Left renal pelvis (tissue), 4 donors: Measurements from ENCODE around the gene LMO3. TPM values are rescaled to one million over a fixed set of nuclear protein-coding genes. Genes with fewer than 3 reads are reported as not detected.

Source experiments
- DNase-seq, 4 donors: peaks; one replicate each; pipeline ENCODE4 v3.0.0-alpha.2; 2013; ENCODE audit warnings: low read depth in 4 of 4, low spot score in 3 of 4
- polyA plus RNA-seq, 4 donors: library from polyadenylated mRNA; unstranded; fragments of 120-200 nt; gene quantifications; one replicate each; pipeline ENCODE4 v1.2.1, GENCODE V29; 2013; ENCODE audit not compliant: insufficient read length in 4 of 4

Gene LMO3
- polyA plus RNA-seq, 4 donors, result 2.3 to 6.5 (median 3.8) TPM

DNA sequence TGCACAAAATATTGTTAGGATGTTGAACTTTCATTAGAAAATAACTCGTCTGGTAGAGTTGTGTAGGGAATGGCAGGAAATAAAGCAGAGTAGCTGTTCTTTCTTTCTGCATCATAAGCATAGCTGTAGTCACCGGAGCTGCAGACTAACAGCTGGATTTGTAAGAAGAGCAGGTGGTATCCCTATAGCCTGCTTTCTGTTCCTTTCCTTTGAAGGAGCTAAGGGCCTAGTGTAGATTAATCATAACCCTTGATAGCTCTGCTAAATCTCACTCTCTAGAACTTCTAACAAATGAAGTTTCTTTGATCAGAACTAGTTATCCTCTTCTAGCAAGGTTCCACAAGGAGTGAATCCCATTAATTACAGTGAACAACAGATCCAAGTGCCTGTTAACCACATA is 3.5 kb downstream of the LMO3 start:
- no peak for DNase-seq

- DNase-seq, result no peak
These were observed 5.4 kb downstream of the LMO3 start for GRCh38 chr12:16600525-16600924.

DNA sequence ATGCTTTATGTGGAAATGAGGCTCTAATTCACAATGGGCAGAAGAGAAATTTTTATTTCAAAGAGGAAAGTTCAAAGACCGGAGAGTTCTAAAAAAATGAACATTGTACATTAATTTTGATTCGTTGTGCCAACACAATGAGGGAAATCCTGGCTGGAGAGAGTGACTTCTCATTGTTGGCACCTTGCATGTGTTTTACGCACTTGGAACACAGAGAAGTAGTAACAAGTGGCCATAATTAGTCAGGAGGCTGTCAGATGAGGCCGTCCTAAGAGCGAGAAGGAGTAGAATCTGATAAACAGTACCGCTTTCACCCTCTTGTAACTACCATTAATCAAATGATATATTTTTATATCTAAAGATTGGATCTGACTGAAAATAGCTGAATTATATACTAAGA is 6.9 kb downstream of the LMO3 start:
- DNase-seq, result no peak

GRCh38 chr12:16594797-16595196 is 11.2 kb downstream of the LMO3 start:
- DNase-seq, result no peak

GRCh38 chr12:16593546-16593945 is 12.4 kb downstream of the LMO3 start:
- no peak for DNase-seq

- DNase-seq, result no peak
These were observed 15.3 kb downstream of the LMO3 start for GRCh38 chr12:16590645-16591044.

DNA sequence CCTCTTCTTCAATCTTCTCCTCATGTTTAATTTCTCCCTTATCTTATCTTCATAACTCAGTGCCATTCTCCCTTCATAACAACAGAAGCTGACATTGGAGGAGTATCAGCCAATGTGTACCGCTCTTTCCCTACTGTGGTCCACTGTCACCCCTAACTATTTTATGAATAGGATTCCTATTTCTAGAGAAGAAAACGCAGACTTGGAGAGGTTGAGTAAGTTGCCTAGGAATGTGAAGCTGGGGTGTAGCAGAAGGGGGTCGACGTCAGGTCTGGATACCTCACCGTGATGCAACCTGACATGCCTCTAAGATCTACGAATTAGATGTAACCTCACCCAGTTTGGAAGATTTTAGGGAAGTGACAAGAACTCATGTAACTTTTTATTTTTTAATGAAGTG is 17.1 kb downstream of the LMO3 start:
- DNase-seq, result no peak

DNA sequence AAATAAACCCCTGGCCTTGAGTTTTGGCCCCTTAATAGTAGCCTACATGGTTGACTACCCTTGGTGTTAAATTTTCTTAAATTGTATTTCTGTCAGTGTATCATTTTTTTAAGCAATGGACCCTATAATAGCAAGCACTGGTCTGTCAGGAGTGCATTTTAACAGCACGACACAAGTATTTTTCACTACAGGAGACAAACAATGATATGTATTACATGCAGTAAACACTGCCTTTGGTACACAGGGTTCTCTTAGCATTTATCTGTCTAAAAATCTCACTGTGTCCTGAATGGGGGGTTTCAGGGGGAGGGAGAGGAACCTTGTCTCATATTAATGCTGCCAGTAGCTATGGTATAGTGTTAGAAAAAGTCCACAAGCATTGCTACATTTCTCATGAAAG is 18.4 kb downstream of the LMO3 start:
- DNase-seq, result no peak

GRCh38 chr12:16587110-16587453 is 18.9 kb downstream of the LMO3 start:
- DNase-seq, result no peak

DNA sequence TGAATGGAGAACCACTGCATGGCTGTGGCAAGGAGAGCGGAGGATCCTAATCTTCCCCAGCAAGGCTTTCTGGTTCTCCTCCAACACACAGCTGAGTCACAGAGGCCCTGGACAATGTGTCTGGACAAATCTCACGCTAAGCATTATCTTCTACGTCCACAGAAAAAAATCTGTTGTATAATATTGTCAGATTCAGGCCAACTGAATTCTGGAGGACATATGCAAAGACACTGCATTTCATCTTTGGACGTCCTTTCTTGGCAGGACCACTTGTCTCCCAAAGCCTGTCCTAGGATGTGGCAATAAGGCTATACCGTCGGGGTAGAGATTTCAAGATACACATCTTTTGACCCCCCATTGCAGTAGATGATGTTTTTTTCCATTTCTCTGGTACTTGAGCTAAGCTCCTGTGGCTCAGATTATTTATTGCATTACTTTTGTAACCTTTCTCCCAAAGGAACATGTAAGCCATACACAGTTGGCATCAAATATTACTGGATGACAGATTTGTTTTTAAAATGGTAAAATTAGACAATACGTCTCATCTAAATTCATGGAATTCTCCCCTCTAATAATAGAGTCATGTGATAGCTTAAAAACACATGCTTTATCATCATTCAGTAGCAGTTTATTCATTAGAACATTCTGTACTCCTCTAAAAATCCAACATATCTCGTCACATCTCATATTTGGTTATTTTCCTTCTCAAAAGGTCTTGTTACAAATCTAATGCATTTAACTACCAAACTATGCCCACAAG is 19.4 kb downstream of the LMO3 start:
- DNase-seq, result no peak

DNA sequence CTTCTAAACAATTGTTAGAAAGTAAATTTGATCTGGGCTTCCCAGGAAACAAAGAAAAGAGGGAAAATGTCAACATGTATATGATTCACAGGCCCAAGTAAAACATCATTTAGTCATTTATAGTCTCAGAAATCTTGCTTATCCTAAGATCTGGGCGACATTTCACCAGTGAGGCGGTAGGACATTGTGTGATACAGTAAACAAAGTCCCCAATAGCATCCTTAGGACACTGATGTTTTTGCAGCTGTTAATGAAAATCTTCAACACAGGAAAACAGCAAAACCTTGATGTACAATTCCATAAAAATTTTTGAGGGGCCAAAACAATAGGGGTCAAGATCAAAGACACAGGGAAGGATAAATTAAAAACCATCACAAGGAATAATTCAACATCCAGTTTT is 20.2 kb downstream of the LMO3 start:
- no peak for DNase-seq

- DNase-seq, result no peak
These were observed 21.8 kb downstream of the LMO3 start for GRCh38 chr12:16583969-16584745.

GRCh38 chr12:16581416-16581815 is 24.5 kb downstream of the LMO3 start:
- DNase-seq, result no peak

GRCh38 chr12:16579041-16579440 is 26.9 kb downstream of the LMO3 start:
- no peak for DNase-seq

- peak in 1 of 4 donors; percentile 15 for DNase-seq
These were observed 32.4 kb downstream of the LMO3 start for GRCh38 chr12:16573398-16574077.

GRCh38 chr12:16568873-16569272 is 37.1 kb downstream of the LMO3 start:
- no peak for DNase-seq

DNA sequence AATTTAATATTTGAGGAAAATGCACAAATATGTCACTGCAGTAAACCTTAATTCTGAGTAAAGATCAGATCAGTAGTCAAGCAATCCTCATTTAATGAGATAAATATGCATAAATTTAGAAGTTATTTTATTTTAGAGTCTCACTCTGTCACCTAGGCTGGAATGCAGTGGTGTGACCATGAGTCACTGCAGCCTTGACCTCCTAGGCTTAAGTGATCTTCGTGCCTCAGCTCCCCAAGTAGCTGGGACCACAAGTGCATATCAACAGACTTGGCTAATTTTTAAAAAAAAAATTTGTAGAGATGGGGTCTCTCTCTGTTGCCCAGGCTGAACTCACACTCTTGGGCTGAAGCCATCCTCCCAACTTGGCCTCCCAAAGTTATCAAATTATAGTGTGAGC is 41.3 kb downstream of the LMO3 start:
- DNase-seq, result no peak

- DNase-seq, result no peak
These were observed 42.5 kb downstream of the LMO3 start for GRCh38 chr12:16563504-16563903.

GRCh38 chr12:16562921-16563320 is 43.0 kb downstream of the LMO3 start:
- no peak for DNase-seq

DNA sequence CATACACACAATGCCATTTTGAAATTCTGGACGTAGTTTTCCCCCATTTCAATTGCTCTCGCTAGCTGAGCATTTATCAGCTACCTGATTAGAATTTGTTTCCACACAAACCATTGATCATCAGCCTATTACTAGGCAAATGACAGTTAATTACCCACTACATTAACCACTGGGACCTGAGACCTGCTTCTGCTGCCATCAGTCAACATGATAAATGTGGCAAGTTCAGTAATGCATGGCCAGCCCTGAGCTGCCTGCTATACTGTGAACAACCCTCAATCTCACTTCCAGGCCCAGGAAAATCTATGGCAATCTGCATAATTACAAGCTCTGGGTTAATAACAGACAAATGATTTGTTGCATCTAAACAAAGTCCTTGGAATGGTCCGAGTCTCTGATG is 43.5 kb downstream of the LMO3 start:
- peak in 1 of 4 donors; percentile 12 for DNase-seq

DNA sequence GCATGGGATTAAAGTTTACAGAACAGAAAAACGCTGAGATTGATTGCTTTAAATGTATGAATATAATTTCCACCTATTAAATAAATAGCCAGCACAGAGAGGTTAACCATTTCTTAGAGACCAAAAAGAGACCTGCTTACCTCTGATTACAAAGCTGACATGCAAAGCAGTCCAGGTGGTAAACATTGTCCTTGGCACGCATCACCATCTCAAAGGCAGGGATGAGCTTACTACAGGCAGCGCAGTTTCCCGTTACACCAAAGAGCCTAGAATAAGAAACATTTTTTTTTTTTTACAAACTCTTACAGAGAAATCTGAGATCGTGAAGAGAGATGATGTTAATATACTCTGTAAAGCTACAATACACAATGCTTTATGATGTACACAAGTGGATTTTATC is 45.7 kb downstream of the LMO3 start:
- DNase-seq, result no peak

DNA sequence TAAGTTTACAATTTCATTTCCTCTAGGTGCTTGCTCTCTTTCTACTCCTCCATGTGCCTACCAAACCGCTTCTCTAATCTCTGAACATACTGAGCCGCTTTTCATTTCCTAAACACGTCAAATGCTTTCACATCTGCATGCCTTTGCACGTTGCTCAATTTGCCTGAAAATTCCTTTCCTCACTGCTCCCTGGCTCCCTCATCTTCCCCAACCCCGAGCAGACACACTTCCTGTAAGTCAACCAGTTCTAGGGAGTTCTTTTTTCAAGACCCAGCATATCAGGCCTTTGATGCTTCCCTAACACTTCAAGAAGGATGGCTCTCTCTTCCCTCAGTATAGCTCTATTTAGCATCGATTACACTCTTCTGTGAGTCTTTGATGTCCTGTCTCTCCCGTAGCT is 50.3 kb downstream of the LMO3 start:
- DNase-seq, result no peak
